Tongue (tissue), 2 donors: Measurements from ENCODE around the gene ERLIN1. TPM values are rescaled to one million over a fixed set of nuclear protein-coding genes. Genes with fewer than 3 reads are reported as not detected.
"Not testable (repeated sequence)": the region's sequence is repeated elsewhere in the genome, so short reads cannot be mapped to it uniquely, and the experiment has no call there.

Experiments
- DNase-seq: peaks from one replicate; pipeline ENCODE4 v3.0.0-alpha.2; 2015
- total RNA-seq: library from RNA; depleted of rRNA; stranded (reverse); fragments of >200 nt; gene quantifications from one replicate; pipeline ENCODE4 v1.2.3, GENCODE V29; 2014

ERLIN1 gene
- total RNA-seq, 1 donor from 2014 or later: 35.8 TPM

GRCh38 chr10:100133801-100134200 lies 52.0 kb downstream of the ERLIN1 start:
- no peak for DNase-seq

- no peak for DNase-seq
Measured at GRCh38 chr10:100132427-100132826, 53.4 kb downstream of the ERLIN1 start.

GRCh38 chr10:100131571-100131970 lies 54.3 kb downstream of the ERLIN1 start:
- DNase-seq: no peak

GRCh38 chr10:100130831-100131230 lies 55.0 kb downstream of the ERLIN1 start:
- DNase-seq: peak; percentile 91

- no peak for DNase-seq
Measured at GRCh38 chr10:100129424-100129823, 56.4 kb downstream of the ERLIN1 start.

GRCh38 chr10:100128951-100129350 lies 56.9 kb downstream of the ERLIN1 start:
- no peak for DNase-seq

- DNase-seq: not testable (repeated sequence)
Measured at GRCh38 chr10:100125335-100125734, 60.5 kb downstream of the ERLIN1 start.

- DNase-seq: no peak
Measured at GRCh38 chr10:100124097-100124496, 61.7 kb downstream of the ERLIN1 start.

- DNase-seq: no peak
Measured at GRCh38 chr10:100122780-100123179, 63.0 kb downstream of the ERLIN1 start.

GRCh38 chr10:100120550-100120949 lies 65.3 kb downstream of the ERLIN1 start:
- no peak for DNase-seq

- no peak for DNase-seq
Measured at GRCh38 chr10:100119726-100120125, 66.1 kb downstream of the ERLIN1 start.

GRCh38 chr10:100114976-100115770 lies 70.7 kb downstream of the ERLIN1 start:
- DNase-seq: peak; percentile 68

- no peak for DNase-seq
Measured at GRCh38 chr10:100114460-100114859, 71.4 kb downstream of the ERLIN1 start.

GRCh38 chr10:100109670-100110069 lies 76.2 kb downstream of the ERLIN1 start:
- no peak for DNase-seq

GRCh38 chr10:100106865-100107264 lies 79.0 kb downstream of the ERLIN1 start:
- DNase-seq: no peak

GRCh38 chr10:100104300-100104699 lies 81.5 kb downstream of the ERLIN1 start:
- DNase-seq: no peak

- no peak for DNase-seq
Measured at GRCh38 chr10:100103581-100103980, 82.2 kb downstream of the ERLIN1 start.

- no peak for DNase-seq
Measured at GRCh38 chr10:100101192-100102076, 84.4 kb downstream of the ERLIN1 start.

GRCh38 chr10:100100651-100101184 lies 85.1 kb downstream of the ERLIN1 start:
- no peak for DNase-seq
